Psoas muscle (tissue), 8 donors: ENCODE data around the gene CAPN15. TPM values are rescaled to one million over a fixed set of nuclear protein-coding genes. Genes with fewer than 3 reads are reported as not detected.

ENCODE experiments used
- ATAC-seq, 4 donors: fragments of 200-7000 bp; cut with Tn5 transposase; one replicate each; pipeline ENCODE4 v1.9.1; 2020; ENCODE audit warnings: moderate library complexity in 3 of 4, mild to moderate bottlenecking in 2 of 4
- DNase-seq, 2 donors: peaks; one replicate each; pipeline ENCODE4 v3.0.0-alpha.2; 2020
- H3K27ac ChIP-seq: fragments of 200-600 bp; one replicate; pipeline ENCODE4 v1.8.0; 2022
- H3K27me3 ChIP-seq, 3 donors: fragments of 200-600 bp in 1 of 3; one replicate each; pipeline versions ENCODE4 v1.6.1 to v1.8.0; 2013 to 2022; ENCODE audit warnings: low read length in 2 of 3, mild to moderate bottlenecking in 2 of 3, moderate library complexity in 1 of 3; ENCODE audit not compliant: insufficient read depth in 3 of 3
- H3K36me3 ChIP-seq, 2 donors: fragments of 200-600 bp in 1 of 2; one replicate each; pipeline versions ENCODE4 v1.6.1 to v1.8.0; 2013 to 2022; ENCODE audit warnings: low read depth in 1 of 2, mild to moderate bottlenecking in 1 of 2, moderate library complexity in 1 of 2; ENCODE audit not compliant: insufficient read depth in 1 of 2
- H3K4me1 ChIP-seq: fragments of 200-600 bp; one replicate; pipeline ENCODE4 v1.8.0; 2022
- H3K4me3 ChIP-seq: fragments of 200-600 bp; one replicate; pipeline ENCODE4 v1.8.0; 2022; ENCODE audit warnings: mild to moderate bottlenecking
- H3K9me3 ChIP-seq: fragments of 200-600 bp; one replicate; pipeline ENCODE4 v1.8.0; 2022
- CTCF ChIP-seq: fragments of 200-600 bp; IDR thresholded peaks from one replicate; pipeline ENCODE4 v1.8.0; 2022; ENCODE audit warnings: antibody characterized with exemption
- WGBS, 3 donors: extraction: QIAGEN DNeasy Blood & Tissue Kit; methylation state at CpG; one replicate each; pipeline versions ENCODE4 v1.1.6 to v1.1.7; 2013; 5-methylcytosine and 5-hydroxymethylcytosine counted together
- intact Hi-C, 2 donors: fragments of 100-400 bp; cut with DNase I; formaldehyde crosslinking; loops; one replicate each; pipeline versions ENCODE4 v1.11.0 to v1.14.2; 2022
- polyA plus RNA-seq, 3 donors: library from polyadenylated mRNA; stranded (reverse); fragments of 200-250 nt; gene quantifications; one replicate each; pipeline ENCODE4 v1.2.3, GENCODE V29; 2013
- total RNA-seq, 4 donors: library from RNA; stranded (reverse); fragmentation: NEBNext Ultra II Directional in 2 of 4; extraction: Animal tissue kit (Norgen Biotek cat#: 25700) in 2 of 4; gene quantifications; one replicate each; pipeline versions ENCODE4 v1.2.1 to v1.2.4, GENCODE V29; 2021 to 2023
- donor health status: healthy with polysubstance abuse.
- donor health status: DM: no; HTN: no; CAD: no; lungs with moderate emphysema.
- donor health status: Bipolar disorder and iron deficiency.
- donor health status: healthy.
- donor health status: DM: yes; HTN: yes; CAD: no.
- donor health status: DM: no; HTN: no; CAD: no.
- donor health status: DM: no; HTN: no; CAD: no.
- donor health status: DM: yes; HTN: yes; CAD: no.

Gene CAPN15
- total and polyA plus RNA-seq, 7 donors: 14.9 to 32.1 (median 25.5) TPM

GRCh38 chr16:518858-519257, 8.7 kb upstream of the CAPN15 start:
- H3K4me1 ChIP-seq: no peaks in the 10 kb centered on the region
- intact Hi-C loops: no loop called here
- H3K9me3 ChIP-seq: no peaks in the 10 kb centered on the region
- H3K36me3 ChIP-seq: peaks cover 0 to 66% of the 10 kb centered on the region in 2 donors
- ATAC-seq: peak; percentile 15 to 58 (median 54)
- WGBS, 3 donors: 23 to 47% (median 31%) methylated on average over 9 of the region's 9 CpGs
- DNase-seq: no peak
- TF ChIP-seq CTCF: no peak
- H3K27ac ChIP-seq: no peak overlapping the region
- H3K27me3 ChIP-seq: no peaks in the 10 kb centered on the region
- H3K4me3 ChIP-seq: no peak overlapping the region

- Histone ChIP-seq H3K36me3 (peaks cover 0 to 65% of the 10 kb centered on the region in 2 donors), H3K4me3 (no peak overlapping the region), H3K27me3 (no peaks in the 10 kb centered on the region), H3K27ac (no peak overlapping the region), H3K9me3 (no peaks in the 10 kb centered on the region), H3K4me1 (no peaks in the 10 kb centered on the region)
- intact Hi-C loops: no loop called here
- DNase-seq (no peak), ATAC-seq (no peak)
- no peak for TF ChIP-seq CTCF
- 91 to 93% (median 92%) methylated on average over 19 of the region's 19 CpGs for WGBS, 3 donors
Observed at GRCh38 chr16:519425-519824, 8.1 kb upstream of the CAPN15 start.

GRCh38 chr16:519841-520687, 7.4 kb upstream of the CAPN15 start:
- H3K4me3 ChIP-seq: no peak overlapping the region
- H3K27me3 ChIP-seq: no peaks in the 10 kb centered on the region
- H3K9me3 ChIP-seq: no peaks in the 10 kb centered on the region
- no peak for DNase-seq
- H3K4me1 ChIP-seq: peaks cover 3% of the 10 kb centered on the region
- no peak for TF ChIP-seq CTCF
- intact Hi-C loops: no loop called here
- H3K36me3 ChIP-seq: peaks cover 0 to 59% of the 10 kb centered on the region in 2 donors
- WGBS, 3 donors: 90 to 91% (median 90%) methylated on average over 34 to 35 of the region's 35 CpGs
- ATAC-seq: no peak
- no peak overlapping the region for H3K27ac ChIP-seq

- no peak for ATAC-seq
- Histone ChIP-seq H3K9me3 (no peaks in the 10 kb centered on the region), H3K4me1 (peaks cover 11% of the 10 kb centered on the region), H3K27ac (no peak overlapping the region), H3K27me3 (no peaks in the 10 kb centered on the region), H3K36me3 (peaks cover 0 to 52% of the 10 kb centered on the region in 2 donors), H3K4me3 (no peak overlapping the region)
- intact Hi-C loops: no loop called here
- no peak for DNase-seq
- TF ChIP-seq CTCF: no peak
- 91 to 93% (median 91%) methylated on average over 13 of the region's 13 CpGs for WGBS, 3 donors
Observed at GRCh38 chr16:520847-521246, 6.7 kb upstream of the CAPN15 start.
